T-helper 9 cell (primary cell): ENCODE data around the gene CYBRD1.

Source experiments
- DNase-seq: peaks from one replicate; pipeline ENCODE4 v3.0.0-alpha.2; 2020

The CYBRD1 gene

GRCh38 chr2:171554991-171555615 lies 32.8 kb downstream of the CYBRD1 start:
- DNase-seq: no peak

DNA sequence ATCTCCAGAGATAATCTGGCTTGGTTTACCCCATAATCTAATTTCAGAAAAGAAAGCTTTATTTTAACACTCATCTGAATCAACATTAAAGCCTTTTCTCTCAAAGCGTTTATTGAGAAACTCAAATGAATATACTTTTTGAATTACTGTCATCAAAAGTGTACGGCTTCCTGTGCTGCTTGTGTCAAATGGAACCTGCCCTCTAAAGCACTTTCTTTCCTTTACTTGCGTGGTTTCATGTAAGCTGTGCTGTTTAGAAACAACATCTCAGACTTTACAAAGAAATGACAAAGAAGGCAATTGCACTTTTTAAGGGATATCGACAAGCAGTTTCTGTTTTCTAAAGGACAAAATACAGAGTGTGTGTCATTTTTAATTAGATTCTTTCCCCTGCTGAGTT lies 35.1 kb downstream of the CYBRD1 start:
- DNase-seq: no peak

- DNase-seq: no peak
These were observed 41.0 kb downstream of the CYBRD1 start for GRCh38 chr2:171563301-171563700.

- DNase-seq: no peak
These were observed 42.2 kb downstream of the CYBRD1 start for GRCh38 chr2:171564463-171564862.

DNA sequence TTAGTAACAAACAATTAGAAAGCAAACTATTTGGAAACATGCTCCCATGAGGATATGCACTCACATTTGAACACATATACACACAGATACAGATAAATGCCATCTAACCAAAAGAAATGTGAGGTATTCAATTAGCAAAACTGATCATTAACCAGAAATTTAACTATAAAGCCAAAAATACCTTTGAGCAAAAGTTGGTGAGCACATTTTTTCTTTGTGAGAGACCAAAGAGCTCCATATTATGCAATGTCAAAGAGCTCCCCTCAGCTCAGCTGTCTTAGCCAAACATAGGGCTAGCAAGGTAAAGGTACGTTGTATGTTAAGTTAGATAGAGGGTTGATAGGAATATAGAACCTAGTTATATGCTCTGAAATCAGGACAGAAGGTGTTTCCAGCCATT lies 43.8 kb downstream of the CYBRD1 start:
- DNase-seq: no peak

DNA sequence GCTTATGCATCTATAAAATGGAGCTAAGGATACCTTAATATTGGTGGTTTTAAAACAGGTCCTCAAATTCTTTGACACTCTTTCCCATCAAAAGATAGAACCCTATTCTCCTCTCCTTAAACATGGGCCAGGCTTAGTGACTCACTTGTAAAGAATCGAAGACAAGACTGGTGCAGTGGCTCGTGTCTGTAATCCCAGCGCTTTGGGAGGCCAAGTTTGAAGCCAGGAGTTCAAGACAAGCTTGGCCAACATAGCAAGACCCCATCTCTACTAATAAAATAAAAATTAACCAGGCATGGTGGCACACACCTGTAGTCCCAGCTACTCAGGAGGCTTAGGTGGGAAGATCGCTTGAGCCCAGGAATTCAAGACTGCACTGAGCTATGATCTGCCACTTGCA lies 44.5 kb downstream of the CYBRD1 start:
- no peak for DNase-seq

- no peak for DNase-seq
These were observed 45.8 kb downstream of the CYBRD1 start for GRCh38 chr2:171568089-171568488.

- DNase-seq: no peak
These were observed 49.4 kb downstream of the CYBRD1 start for GRCh38 chr2:171571721-171572120.

DNA sequence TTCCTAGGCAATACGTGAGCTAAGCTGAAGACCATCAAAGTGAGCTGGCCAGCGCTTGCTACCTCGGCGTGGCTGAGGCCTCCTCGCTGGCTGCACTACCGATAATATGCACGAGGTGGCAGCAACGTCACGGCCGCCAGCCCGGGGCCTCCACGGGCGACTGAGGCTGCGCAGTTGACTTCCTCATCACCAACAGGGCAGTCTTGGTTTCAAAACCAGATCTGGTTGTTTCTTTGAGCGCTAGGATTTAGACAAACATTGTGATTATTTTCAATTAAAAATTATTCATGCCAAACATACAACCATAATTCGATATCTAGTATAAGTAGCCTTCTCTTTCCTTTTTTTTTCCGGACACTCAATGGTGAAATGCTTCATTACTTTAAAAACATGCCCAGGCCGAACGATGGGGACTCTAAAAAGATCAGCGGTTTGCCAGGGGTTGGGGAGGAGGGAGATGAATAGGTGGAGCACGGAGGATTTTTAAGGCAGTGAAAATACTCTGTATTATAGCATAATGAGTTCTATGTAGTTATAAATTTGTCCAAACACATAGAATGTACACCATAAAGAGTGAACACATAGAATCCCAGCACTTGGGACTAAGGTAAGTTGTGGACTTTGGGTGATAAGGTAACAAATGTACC lies 52.0 kb downstream of the CYBRD1 start:
- peak; percentile 76 for DNase-seq

GRCh38 chr2:171575606-171576005 lies 53.3 kb downstream of the CYBRD1 start:
- DNase-seq: no peak

DNA sequence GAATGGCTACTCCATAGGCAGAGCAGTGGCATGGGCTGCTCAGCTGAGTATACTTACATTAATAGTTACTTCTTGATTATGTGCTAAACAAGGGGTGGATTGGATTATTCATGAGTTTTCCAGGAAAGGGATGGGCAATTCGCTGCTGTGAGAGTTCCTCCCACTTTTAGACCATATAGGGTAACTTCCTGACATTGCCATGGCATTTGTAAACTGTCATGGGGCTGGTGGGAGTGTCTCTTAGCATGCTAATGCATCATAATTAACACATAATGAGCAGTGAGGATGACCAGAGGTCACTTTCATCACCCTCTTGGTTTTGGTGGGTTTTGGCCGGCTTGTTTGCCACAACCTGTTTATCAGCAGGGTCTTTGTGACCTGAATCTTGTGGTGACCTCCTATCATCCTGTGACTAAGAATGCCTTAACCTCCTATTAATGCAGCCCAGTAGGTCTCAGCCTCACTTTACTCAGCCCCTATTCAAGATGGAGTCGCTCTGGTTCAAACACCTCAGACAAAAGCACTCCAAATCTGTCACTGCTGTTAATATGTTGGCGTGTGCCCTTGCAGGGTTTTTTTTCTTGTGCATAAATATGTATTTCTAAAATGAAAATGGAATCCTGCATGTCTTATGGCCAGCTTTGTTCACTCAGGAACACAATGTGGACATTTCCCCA lies 56.0 kb downstream of the CYBRD1 start:
- DNase-seq: no peak

DNA sequence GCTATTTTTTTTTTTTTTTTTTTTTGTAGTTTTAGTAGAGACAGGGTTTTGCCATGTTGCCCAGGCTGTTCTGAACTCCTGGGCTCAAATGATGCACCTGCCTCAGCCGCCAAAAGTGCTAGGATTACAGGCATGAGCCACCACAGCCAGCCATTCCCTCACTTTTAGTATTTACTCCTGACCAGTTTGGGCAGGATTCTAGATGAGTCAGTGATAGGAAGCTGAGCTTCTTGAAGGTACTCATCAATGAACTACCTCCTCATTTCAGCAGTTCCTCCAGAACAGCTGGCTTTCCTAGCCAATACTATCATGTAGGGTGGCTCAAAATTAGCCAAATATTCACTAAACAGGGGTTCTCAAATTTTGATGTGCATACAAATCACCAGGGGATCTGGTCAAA lies 57.2 kb downstream of the CYBRD1 start:
- DNase-seq: no peak

- DNase-seq: no peak
These were observed 61.3 kb downstream of the CYBRD1 start for GRCh38 chr2:171583566-171583965.

DNA sequence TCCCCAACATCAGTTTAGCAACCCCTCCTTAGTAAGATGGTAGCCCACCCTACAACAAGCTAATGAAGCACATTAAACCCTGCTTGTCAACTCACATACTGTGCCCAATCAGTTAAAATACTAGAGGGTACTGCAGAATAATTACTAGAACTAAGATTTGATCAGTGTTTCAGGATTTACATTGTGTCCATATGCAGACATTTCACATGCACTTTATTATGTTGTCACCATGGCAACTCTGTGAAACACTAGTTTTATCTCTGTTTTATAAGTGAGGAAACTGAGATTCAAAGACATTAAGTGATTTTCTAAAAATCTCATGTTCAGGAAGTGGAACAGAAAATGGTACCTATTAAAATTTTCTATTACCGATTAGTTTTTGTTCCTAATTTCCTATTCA lies 61.7 kb downstream of the CYBRD1 start:
- DNase-seq: no peak

DNA sequence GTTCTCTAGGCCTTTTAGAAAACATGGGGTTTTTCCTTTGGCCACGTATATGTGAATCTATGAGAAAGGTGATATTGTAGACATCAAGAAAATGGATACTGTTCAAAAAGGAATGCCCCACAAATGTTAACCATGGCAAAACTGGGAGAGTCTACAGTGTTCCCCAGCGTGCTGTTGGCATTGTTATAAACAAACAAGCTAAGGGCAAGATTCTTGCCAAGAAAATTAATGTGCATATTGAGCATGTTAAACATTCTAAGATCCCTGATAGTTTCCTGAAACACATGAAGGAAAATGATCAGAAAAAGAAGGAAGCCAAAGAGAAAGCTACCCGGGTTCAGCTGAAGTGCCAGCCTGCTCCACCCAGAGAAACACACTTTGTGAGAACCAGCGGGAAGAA lies 64.9 kb downstream of the CYBRD1 start:
- DNase-seq: no peak

- DNase-seq: no peak
These were observed 65.3 kb downstream of the CYBRD1 start for GRCh38 chr2:171587567-171587966.

GRCh38 chr2:171590116-171590515 lies 67.8 kb downstream of the CYBRD1 start:
- no peak for DNase-seq

- DNase-seq: no peak
These were observed 69.8 kb downstream of the CYBRD1 start for GRCh38 chr2:171592036-171592555.

GRCh38 chr2:171595456-171595855 lies 73.2 kb downstream of the CYBRD1 start:
- DNase-seq: no peak

GRCh38 chr2:171595896-171596295 lies 73.6 kb downstream of the CYBRD1 start:
- no peak for DNase-seq

- peak; percentile 7 for DNase-seq
These were observed 76.5 kb downstream of the CYBRD1 start for GRCh38 chr2:171598713-171599319.

DNA sequence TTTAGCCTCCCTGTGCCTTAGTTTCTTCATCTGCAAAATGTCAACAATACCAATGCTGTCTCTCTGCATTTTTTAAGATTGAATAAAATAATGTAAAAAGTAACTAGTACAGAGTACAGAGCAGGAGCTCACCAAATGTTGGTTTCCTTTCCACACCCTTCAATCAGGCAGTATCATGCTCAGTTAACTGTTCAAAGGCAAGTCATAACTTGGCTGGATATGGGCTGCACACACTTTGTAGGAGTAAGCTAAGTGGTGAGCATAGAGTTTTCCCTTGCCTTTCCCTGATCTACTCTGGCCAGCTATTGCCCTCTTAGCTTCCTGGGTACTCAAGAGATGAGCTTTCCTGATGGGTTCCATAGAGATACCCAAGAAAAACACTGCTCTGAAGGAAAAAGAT lies 77.9 kb downstream of the CYBRD1 start:
- no peak for DNase-seq

- no peak for DNase-seq
These were observed 80.1 kb downstream of the CYBRD1 start for GRCh38 chr2:171602352-171602751.
